ENCODE data around the gene IL20. TPM values are rescaled to one million over a fixed set of nuclear protein-coding genes. Genes with fewer than 3 reads are reported as not detected.

The IL20 gene
- total and polyA plus RNA-seq, 8 donors, result not detected

DNA sequence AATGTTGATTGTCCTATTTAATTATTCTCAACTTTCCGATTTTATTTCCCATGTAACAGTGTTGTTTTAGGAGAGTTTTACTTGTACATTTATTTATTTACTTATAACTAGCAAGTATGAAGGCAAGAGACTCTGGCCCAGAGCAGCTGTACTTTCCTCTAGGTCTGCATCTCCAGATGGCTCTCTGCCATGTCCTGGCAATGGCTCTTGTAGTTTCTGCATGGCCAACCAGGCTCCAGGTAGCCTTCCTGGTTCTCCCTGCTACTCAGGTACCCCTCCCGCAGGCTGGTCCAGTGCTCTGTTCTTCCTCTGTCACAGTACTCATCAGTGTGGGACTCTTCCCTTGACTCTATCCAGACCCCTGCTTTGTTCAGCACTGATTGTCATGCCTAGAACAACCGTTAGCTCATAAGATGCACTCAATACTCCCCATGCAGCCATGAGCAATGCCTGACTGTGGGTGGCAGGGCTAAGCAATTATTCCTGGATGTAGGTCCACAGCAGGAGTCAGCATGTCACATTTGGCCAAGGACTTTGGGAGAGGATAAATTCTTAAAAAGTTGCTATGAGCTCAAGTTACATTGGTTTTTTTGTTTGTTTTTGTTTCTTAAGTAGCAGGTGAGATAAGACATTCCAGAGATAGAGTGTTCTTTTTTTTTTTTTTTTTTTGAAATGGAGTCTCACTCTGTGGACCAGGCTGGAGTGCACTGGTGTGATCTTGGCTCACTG lies 10.9 kb upstream of the IL20 start:
- DNase-seq, result no peak
- no peaks in the 10 kb centered on the region for H3K9me3 ChIP-seq
- H3K4me1 ChIP-seq, result peaks cover 0 to 3% of the 10 kb centered on the region in 2 donors
- intact Hi-C loops (cut with DNase I), result no loop called here
- H3K27me3 ChIP-seq, result no peaks in the 10 kb centered on the region
- TF ChIP-seq, protein P1, sequence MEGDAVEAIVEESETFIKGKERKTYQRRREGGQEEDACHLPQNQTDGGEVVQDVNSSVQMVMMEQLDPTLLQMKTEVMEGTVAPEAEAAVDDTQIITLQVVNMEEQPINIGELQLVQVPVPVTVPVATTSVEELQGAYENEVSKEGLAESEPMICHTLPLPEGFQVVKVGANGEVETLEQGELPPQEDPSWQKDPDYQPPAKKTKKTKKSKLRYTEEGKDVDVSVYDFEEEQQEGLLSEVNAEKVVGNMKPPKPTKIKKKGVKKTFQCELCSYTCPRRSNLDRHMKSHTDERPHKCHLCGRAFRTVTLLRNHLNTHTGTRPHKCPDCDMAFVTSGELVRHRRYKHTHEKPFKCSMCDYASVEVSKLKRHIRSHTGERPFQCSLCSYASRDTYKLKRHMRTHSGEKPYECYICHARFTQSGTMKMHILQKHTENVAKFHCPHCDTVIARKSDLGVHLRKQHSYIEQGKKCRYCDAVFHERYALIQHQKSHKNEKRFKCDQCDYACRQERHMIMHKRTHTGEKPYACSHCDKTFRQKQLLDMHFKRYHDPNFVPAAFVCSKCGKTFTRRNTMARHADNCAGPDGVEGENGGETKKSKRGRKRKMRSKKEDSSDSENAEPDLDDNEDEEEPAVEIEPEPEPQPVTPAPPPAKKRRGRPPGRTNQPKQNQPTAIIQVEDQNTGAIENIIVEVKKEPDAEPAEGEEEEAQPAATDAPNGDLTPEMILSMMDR (IDR thresholded peaks at IDR 0.05), result no peak
- H3K36me3 ChIP-seq, result no peaks in the 10 kb centered on the region
- no peak overlapping the region for H3K4me3 ChIP-seq
- peak; percentile 65 for ATAC-seq
- no peak overlapping the region for H3K27ac ChIP-seq

DNA sequence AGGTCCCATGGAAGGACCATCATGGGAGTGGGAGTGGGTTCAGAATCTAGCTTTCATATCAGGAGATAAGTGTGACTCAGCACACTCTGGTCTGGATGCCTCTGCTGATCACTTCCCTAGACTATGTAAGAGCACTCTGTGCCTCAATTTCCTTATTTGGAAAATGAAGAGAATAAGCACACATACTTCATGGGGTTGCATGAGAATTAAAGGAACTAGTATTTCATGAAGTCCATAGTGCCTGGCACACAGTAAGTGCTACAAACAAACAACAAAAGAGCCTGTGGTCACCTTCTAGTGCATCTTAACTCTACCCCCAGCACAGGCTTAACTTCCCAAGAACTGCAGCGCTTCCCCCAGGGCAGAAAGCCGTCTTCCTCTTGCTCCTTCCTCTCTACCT lies 9.6 kb upstream of the IL20 start:
- H3K4me3 ChIP-seq, result no peak overlapping the region
- peaks cover 0 to 3% of the 10 kb centered on the region in 2 donors for H3K4me1 ChIP-seq
- no peaks in the 10 kb centered on the region for H3K9me3 ChIP-seq
- H3K27ac ChIP-seq, result no peak overlapping the region
- no peak for DNase-seq
- ATAC-seq, result peak; percentile 67
- TF ChIP-seq, protein P1 (IDR thresholded peaks at IDR 0.05), result no peak
- H3K36me3 ChIP-seq, result no peaks in the 10 kb centered on the region
- intact Hi-C loops (cut with DNase I), result no loop called here
- H3K27me3 ChIP-seq, result peaks cover 0 to 3% of the 10 kb centered on the region in 2 donors

DNA sequence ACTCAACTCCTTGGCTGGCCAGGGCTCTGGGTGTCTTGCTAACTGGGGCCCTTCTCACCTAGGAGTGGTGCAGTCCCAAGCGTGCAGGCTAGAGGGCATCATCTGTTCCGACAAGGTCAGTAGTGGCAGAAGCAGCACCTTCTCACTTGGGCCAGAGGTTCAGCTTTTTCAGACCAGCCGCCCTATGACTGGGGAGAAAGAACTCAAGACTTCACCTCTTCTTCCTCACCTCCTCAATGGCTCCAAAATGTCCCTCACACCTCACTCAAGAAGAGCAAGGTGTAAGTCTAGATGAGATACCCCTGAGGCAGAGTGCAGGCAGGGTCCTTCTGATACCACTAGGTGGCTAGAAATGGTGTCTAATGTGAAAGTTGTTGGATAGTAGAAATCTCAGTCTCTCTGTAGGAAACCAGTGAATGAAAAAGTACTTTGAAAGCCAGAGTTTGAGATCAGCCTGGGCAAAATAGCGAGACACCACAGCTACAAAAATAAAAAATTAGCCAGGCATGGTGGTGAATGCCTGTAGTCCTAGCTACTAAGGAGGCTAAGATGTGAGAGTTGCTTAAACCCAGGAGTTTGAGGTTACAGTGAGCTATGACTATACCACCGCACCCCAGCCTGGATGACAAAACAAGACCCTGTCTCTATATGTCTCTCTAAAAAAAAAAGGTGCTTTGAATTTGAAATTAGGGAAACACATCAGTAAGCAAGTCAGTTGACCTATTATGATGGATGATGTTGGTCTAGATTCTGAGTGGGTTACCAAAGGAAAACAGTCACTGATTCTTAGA lies 8.6 kb upstream of the IL20 start:
- intact Hi-C loops (cut with DNase I), result no loop called here
- Histone ChIP-seq H3K4me3 (no peak overlapping the region), H3K4me1 (peaks cover 0 to 3% of the 10 kb centered on the region in 2 donors), H3K9me3 (no peaks in the 10 kb centered on the region), H3K27me3 (peaks cover 0 to 3% of the 10 kb centered on the region in 2 donors), H3K27ac (no peak overlapping the region), H3K36me3 (no peaks in the 10 kb centered on the region)
- TF ChIP-seq, protein P1 (IDR thresholded peaks at IDR 0.05), result no peak
- ATAC-seq, result no peak
- DNase-seq, result no peak

DNA sequence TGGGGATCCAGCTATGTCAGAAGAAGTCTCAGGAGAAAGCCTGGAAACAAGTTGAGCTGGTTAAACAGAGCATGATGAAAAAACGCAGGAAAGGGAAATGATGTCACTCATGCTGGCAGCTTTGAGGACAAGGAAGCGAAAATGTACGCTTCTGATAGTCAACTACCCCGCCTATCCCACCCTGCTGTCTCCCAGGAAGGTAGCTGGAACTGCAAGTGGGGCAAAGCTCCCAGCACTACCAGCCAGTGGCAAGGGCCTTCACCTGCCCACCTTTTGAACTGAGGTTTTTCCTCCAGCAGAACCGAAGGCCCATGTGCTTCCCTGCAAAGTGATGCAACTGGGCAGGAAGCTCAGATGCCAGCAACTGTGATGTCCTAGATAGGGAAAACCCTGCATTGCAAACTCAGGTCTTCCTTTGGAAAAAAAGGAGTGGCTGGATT lies 6.3 kb upstream of the IL20 start:
- H3K27me3 ChIP-seq, result peaks cover 0 to 3% of the 10 kb centered on the region in 2 donors
- intact Hi-C loops (cut with DNase I), result no loop called here
- H3K36me3 ChIP-seq, result no peaks in the 10 kb centered on the region
- no peak overlapping the region for H3K4me3 ChIP-seq
- H3K27ac ChIP-seq, result no peak overlapping the region
- no peaks in the 10 kb centered on the region for H3K9me3 ChIP-seq
- ATAC-seq, result no peak
- H3K4me1 ChIP-seq, result peaks cover 0 to 3% of the 10 kb centered on the region in 2 donors
- DNase-seq, result no peak
- TF ChIP-seq, protein P1 (IDR thresholded peaks at IDR 0.05), result no peak

DNA sequence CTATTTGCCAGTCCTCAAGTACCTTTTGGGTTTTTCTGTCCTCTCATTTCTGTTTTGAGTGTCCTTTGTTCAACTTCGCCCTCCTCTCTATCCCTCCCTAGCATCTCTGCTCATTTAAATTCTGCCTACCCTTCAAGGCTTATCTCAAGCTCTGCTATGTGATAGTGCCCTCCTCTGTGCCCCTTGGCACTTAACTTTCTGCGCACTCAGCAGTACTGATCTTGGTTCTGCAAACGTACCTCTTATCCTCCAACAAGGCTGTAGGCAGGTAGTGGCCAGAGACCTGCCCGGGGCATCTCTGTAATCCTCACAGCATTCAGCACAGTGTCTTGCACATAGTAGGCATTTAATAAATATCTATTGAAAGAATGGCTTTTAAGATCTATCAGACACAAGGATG lies 5.3 kb upstream of the IL20 start:
- H3K4me3 ChIP-seq, result no peak overlapping the region

More for the DNA sequence above, 5.3 kb upstream of the IL20 start:
- no peaks in the 10 kb centered on the region for H3K36me3 ChIP-seq
- intact Hi-C loops (cut with DNase I), result no loop called here
- peaks cover 0 to 3% of the 10 kb centered on the region in 2 donors for H3K4me1 ChIP-seq
- TF ChIP-seq, protein P1 (IDR thresholded peaks at IDR 0.05), result no peak
- peaks cover 0 to 3% of the 10 kb centered on the region in 2 donors for H3K27me3 ChIP-seq
- no peak for DNase-seq
- no peak for ATAC-seq
- H3K9me3 ChIP-seq, result no peaks in the 10 kb centered on the region
- no peak overlapping the region for H3K27ac ChIP-seq

Data from left lung (tissue), 10 donors.